ENCODE measurements around the gene CFAP45.
"Not testable (repeated sequence)": the region's sequence is repeated elsewhere in the genome, so short reads cannot be mapped to it uniquely, and the experiment has no call there.

CFAP45 gene

DNA sequence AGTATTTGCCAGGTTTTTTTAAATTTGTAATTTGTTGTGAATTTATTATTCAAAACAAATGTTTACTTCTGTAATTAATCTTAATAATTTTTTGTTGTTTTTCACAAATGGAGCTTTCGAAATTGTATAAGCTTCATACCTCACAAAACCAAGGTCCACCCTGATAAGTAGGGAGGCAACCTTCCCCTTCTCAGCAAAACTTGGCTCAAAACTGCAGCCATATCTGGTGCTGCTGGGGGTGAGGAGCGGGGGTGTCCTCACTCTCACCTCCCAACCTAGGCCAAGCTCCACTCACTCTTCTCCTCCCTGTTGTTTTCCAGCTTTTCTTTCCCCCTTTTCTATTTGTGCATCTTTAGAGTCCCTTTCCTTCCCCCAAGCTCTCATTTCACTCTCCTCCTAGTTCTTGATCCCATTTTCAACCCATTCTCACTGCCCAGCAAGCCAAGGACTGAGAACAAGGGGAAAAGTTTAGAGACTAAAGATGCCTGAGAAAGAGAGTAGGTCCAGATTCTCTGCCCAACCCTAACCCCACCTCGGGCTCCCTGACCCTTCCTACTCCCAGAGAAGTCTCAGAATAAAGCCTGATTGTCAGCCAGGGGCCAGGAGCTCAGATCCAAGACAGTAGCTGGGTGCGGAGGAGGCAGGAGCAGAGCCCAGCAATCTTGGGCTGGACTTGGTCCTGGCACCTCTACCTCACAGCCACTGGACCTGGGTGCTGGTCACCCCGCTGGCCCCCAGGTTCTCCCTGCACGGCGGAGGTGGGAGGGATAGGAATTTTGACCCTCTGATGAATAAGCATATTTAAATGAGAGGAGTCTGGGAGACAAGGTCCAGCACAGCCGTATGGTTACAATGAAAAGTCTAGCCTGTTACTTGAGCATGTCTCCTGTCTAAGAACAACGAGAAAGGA lies 8.3 kb upstream of the CFAP45 start:
- no peak for DNase-seq (ENCODE audit: low read depth in 1 of 2, low spot score in 1 of 2)

GRCh38 chr1:159906960-159907359 lies 7.0 kb upstream of the CFAP45 start:
- no peak for DNase-seq (ENCODE audit: low read depth in 1 of 2, low spot score in 1 of 2)

DNA sequence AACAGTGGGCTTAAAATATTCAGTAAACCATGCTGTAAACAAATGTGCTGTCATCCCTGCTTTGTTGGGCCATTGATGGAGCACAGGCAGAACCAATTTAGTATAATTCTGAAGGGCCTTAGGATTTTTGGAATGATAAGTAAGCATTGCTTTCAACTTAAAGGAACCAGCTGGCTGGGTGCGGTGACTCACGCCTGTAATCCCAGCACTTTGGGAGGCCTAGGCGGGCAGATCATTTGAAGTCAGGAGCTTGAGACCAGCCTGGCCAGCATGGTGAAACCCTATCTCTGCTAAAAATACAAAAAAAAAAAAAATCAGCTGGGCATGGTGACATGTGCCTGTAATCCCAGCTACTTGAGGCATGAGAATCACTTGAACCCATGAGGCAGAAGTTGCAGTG lies 4.1 kb upstream of the CFAP45 start:
- DNase-seq (ENCODE audit: low read depth in 1 of 2, low spot score in 1 of 2), result not testable (repeated sequence)

DNA sequence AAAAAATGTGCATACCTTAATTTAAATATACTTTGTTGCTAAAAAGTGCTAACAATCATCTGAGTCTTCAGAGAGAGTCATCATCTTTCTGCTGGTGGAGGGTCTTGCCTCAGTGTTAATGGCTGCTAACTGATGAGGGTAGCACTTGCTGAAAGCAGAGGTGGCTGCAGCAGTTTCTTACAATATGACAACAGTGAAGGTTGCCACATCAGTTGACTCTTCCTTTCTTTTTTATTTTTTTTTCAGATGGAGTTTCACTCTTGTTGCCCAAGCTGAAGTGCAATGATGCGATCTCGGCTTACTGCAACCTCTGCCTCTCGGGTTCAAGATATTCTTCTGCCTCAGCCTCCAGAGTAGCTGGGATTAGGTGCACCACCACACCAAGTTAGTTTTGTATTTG lies 2.6 kb upstream of the CFAP45 start:
- no peak for DNase-seq (ENCODE audit: low read depth in 1 of 2, low spot score in 1 of 2)

DNA sequence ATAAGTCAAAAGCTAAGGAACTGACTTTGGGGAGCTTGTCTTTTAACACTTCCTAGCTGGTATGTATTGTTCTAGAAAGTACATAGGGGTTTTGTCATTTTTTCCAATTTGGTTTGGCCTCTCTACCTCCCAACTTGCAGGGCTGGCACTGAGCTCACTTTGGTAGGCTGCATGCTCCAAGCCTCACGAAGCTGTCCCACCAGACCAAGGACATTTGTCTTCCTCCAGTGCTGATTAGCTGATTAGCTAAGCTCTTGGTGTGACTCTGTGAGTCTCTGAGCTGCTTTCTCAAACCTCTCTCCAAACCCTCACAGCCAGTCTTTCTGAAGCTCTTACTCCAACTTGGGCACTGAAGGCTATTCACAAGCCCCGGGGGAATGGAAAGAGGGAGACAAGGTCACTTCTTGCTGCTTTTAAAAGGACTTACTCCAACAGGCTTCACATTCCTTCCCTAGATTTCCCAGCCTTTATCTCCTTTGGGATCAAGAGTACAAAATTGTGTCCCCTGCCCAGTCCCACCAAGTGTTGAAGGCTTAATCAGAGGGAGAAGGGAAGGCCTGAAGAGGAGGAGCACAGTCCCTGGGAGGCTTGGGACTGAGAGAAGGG lies 893 bp upstream of the CFAP45 start:
- DNase-seq (ENCODE audit: low read depth in 1 of 2, low spot score in 1 of 2), result no peak

- DNase-seq (ENCODE audit: low read depth in 1 of 2, low spot score in 1 of 2), result not testable (repeated sequence)
These were observed 331 bp downstream of the CFAP45 start for GRCh38 chr1:159899634-159900033.

GRCh38 chr1:159898527-159898926 lies 1.4 kb downstream of the CFAP45 start:
- no peak for DNase-seq (ENCODE audit: low read depth in 1 of 2, low spot score in 1 of 2)

DNA sequence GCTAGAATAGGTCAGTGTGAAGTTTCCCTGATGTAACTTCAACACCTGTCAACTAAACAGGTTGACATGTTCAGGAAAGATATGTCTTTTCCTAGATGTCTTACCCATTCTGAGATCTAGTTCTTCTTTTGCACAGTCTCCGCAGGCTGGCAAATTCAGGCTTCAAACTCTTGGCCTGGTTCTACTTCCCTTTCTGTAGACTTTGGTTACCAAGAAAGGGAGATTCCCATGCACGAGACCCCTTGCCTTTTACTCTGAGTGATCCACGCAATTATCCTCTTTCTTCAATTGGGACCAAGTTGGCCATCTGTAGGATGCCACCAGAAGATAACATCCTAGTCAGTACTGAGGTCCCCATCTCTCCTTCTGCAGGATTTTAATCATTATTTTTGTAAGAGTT lies 2.0 kb downstream of the CFAP45 start:
- DNase-seq (ENCODE audit: low read depth in 1 of 2, low spot score in 1 of 2), result no peak

- DNase-seq (ENCODE audit: low read depth in 1 of 2, low spot score in 1 of 2), result no peak
These were observed 3.4 kb downstream of the CFAP45 start for GRCh38 chr1:159896546-159896930.

DNA sequence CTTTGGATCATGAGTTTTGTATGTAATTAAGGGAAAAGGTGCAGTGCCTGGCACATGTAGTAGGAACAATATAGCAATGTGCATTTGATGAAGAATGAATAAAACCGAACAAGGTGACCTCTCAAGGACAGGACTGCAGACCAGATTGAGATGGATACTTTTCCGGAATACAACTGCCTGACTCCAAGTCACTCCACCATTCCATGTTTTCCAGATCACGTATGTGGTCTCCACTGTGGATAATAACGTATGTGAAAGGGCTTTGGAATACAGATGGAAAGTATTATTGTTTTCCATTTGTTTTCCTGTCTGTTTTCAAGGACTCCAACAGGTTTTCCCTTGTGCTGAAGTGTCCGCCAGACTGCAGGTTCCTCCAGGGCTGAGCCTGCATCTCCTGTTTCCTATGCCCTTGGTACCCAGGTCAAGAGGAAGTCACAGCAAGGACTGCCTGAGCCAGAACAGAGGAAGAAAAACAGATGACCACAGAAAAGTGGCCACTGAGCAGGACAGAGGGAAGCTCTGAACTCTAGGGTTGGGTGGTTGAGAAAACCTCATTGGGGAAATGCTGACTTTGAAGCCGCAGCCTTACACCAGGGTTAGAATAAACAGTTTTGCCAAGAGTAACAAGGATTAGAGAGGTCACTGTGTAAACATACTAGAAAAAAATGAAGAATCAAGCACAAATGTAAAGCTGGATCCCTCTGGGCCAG lies 4.0 kb downstream of the CFAP45 start:
- DNase-seq (ENCODE audit: low read depth in 1 of 2, low spot score in 1 of 2), result no peak

DNA sequence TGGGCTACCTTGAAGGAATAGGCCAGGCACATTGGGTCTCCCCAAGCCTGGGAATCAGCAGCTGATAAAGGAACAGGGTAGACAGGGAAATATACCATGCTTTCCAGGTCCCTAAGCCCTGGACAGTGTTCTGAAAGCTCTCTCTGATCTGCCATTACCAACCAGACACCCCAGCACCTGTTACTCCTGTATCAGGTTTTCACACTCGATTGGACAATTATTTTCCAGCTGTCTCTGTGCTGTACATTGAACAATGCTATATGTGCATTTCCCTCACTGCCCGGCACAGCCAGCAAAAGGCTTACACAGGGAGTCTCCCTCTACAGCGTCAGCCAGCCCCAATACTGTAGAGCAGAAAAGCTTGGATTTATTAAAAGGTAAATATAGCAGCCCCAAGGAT lies 4.7 kb downstream of the CFAP45 start:
- DNase-seq (ENCODE audit: low read depth in 1 of 2, low spot score in 1 of 2), result no peak

DNA sequence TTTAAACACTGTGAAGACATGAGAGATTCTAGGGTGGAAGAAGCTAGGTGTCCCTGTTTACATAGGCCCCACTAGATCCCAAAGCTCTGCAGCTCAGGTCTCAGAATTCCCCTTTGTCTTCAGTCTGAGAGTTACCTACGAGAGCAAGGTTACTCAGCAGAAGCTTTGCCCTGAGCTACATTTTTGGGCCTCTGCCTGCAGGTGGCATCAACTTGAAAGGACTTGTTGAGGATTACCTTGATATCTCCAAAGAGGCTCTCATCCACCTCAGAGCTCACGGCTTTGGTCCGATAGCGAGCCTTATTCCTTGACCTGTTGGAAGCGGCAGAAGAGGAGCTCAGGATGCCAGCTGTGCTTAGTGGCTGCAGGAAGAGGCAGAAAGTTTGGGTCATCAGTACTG lies 7.0 kb downstream of the CFAP45 start:
- DNase-seq (ENCODE audit: low read depth in 1 of 2, low spot score in 1 of 2), result no peak

GRCh38 chr1:159891275-159892157 lies 8.4 kb downstream of the CFAP45 start:
- peak; percentile 53 to 64 for DNase-seq (ENCODE audit: low read depth in 1 of 2, low spot score in 1 of 2)

GRCh38 chr1:159890390-159890789 lies 9.6 kb downstream of the CFAP45 start:
- DNase-seq (ENCODE audit: low read depth in 1 of 2, low spot score in 1 of 2), result no peak

- DNase-seq (ENCODE audit: low read depth in 1 of 2, low spot score in 1 of 2), result no peak
These were observed 10.1 kb downstream of the CFAP45 start for GRCh38 chr1:159889821-159890252.

DNA sequence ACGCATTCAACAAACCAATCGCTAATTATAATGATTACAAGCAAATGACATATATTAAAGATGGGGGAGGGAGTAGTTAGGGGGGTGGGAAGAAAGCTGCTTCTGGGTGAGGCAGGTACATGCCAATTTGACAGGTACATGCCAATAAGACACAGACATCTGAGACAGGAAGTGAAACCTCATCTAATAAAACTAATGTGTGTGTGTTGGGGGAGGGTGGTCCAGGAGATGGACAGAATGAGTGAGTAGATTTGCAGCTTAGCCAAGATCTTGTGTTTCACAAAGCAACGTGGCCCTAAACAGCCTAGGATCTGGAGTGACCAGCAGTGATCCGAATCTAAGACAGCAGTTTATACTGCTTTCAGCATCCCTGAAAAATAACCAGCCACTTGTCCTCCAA lies 10.8 kb downstream of the CFAP45 start:
- no peak for DNase-seq (ENCODE audit: low read depth in 1 of 2, low spot score in 1 of 2)

- no peak for DNase-seq (ENCODE audit: low read depth in 1 of 2, low spot score in 1 of 2)
These were observed 15.7 kb downstream of the CFAP45 start for GRCh38 chr1:159884296-159884695.

DNA sequence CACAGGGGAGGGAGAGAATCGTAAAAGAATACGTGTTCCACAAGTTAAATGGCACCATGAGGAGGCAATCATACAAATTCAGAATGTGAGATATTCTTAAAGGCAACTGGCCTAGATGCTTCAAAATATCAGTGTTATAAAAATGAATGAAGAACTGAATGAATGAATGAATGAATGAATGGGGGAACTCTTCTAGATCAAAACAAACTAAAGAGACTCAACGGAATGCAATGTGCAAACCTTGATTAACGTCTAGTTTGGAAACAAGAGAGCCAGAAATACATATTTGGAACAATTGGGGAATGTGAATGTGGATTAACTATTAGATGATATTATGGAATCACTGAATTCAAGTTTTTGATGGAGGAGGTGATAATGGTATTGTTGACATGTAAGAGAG lies 16.8 kb downstream of the CFAP45 start:
- no peak for DNase-seq (ENCODE audit: low read depth in 1 of 2, low spot score in 1 of 2)

DNA sequence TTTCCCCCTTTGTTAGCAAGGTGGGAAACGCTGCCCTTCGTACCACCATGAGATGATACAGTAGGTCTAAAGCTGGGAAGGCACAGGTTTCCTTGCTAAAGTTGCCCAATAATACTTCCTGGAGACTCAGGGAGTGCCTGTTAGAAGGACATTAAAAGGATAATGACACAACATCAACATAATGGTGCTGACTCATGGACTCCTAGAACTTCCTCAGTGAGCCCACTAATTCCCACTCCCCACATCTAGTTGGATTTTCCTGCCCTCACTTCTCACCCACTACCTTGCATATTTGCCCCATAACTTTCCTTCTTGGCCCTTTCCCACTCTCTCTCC lies 17.5 kb downstream of the CFAP45 start:
- no peak for DNase-seq (ENCODE audit: low read depth in 1 of 2, low spot score in 1 of 2)

- DNase-seq (ENCODE audit: low read depth in 1 of 2, low spot score in 1 of 2), result no peak
These were observed 18.1 kb downstream of the CFAP45 start for GRCh38 chr1:159881622-159882526.
